HG02642 (cell line): ENCODE data around the gene PIP5K1C.
"Not testable (repeated sequence)": the region's sequence is repeated elsewhere in the genome, so short reads cannot be mapped to it uniquely, and the experiment has no call there.

ENCODE experiments used
- ATAC-seq: cut with Tn5 transposase; IDR thresholded peaks from one replicate; pipeline ENCODE4 v1.9.1; 2021; ENCODE audit warnings: mild to moderate bottlenecking; ENCODE audit not compliant: unreplicated experiment, poor library complexity

PIP5K1C gene

GRCh38 chr19:3603121-3603811 is 97.0 kb downstream of the PIP5K1C start:
- ATAC-seq = no peak

- no peak for ATAC-seq
Observed at GRCh38 chr19:3601021-3601420, 99.2 kb downstream of the PIP5K1C start.

DNA sequence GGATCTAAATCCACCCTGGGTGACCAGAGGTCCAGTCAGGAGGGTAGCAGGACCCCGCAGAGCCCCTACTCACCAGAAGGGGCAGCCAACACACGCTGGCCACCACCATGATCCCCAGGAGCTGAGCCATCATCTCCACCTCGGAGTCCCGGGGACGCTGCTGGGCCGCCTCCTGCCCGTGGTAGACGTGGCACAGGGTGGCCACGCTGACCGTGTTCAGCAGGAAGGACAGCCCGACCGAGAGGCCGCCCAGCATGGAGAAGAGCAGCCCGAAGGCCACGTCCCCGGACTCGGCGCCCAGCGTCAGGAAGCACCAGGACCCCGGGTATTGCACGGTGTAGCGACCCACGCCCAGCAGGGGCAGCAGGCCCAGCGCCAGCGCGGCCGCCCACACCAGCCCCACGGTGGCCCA is 100.5 kb downstream of the PIP5K1C start:
- ATAC-seq = no peak

- ATAC-seq = no peak
Observed at GRCh38 chr19:3595521-3596061, 104.7 kb downstream of the PIP5K1C start.

- ATAC-seq = no peak
Observed at GRCh38 chr19:3593156-3593555, 107.1 kb downstream of the PIP5K1C start.

DNA sequence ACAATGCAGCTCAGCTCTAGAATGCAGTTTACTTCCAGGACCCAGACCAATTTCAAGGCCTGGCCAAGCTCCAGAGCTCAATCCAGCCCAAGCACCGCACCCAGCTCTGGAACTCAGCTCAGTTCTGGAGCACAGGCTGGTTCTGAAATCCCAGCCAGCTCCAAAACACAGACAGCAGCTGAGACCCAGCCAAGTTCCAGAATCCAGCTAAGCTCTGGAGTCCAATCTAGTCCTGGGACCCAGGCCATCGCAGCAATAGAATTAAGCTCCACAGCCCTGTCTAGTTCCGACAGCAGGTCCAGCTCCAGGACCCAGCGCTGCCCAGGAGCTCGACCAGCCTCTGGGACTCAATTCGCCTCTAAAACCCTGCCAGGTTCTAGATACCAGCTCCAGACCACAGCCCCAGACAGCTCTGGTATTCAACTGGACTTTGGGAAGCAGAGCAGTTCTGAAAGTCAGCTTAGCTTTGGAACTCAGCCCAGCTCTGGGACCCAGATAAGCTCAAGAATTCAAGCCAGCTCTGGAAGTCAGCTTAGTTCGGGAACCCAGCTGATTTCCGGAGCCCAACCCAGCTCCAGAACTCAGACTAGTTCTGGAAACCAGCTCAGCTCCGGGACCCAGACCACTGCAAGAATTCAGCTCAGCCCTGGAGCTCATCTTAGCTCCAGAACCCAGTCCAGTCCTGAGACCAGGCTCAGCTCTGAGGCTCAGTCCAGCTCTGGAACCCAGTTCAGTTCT is 108.2 kb downstream of the PIP5K1C start:
- ATAC-seq = no peak

GRCh38 chr19:3590991-3591659 is 109.1 kb downstream of the PIP5K1C start:
- no peak for ATAC-seq

GRCh38 chr19:3589949-3590348 is 110.3 kb downstream of the PIP5K1C start:
- ATAC-seq = no peak

- ATAC-seq = no peak
Observed at GRCh38 chr19:3589439-3589838, 110.8 kb downstream of the PIP5K1C start.

- ATAC-seq = no peak
Observed at GRCh38 chr19:3586707-3587346, 113.4 kb downstream of the PIP5K1C start.

- no peak for ATAC-seq
Observed at GRCh38 chr19:3586127-3586626, 114.1 kb downstream of the PIP5K1C start.

GRCh38 chr19:3585301-3586126 is 114.8 kb downstream of the PIP5K1C start, which contains the start of gene GIPC3:
GIPC3 (plus strand) TSS chr19:3585478; CDS start chr19:3585598, 120 bp downstream.
- ATAC-seq = no peak

DNA sequence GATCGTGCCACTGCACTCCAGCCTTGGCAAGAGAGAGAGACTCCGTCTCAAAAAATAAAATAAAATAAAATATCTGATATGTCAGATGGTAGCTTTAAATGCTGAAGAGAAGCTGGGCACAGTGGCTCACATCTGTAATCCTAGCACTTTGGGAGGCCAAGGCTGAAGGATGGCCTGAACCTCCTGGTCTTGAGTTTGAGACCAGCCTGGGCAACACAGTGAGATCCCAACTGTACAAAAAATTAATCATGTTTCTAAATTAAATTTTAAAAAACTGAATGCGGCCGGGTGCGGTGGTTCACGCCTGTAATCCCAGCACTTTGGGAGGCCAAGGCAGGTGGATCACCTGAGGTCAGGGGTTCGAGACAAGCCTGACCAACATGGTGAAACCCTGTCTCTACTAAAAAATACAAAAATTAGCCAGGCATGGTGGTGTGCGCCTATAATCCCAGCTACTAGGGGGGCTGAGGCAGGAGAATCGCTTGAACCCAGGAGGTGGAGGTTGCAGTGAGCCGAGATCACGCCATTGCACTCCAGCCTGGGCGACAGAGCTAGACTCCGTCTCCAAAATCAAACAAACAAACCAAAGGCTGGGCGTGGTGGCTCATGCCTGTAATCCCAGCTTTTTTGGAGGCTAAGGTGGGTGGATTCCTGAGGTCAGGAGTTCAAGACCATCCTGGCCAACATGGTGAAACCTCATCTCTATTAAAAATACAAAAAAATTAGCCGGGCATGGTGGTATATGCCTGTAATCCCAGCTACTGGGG is 116.0 kb downstream of the PIP5K1C start:
- not testable (repeated sequence) for ATAC-seq

DNA sequence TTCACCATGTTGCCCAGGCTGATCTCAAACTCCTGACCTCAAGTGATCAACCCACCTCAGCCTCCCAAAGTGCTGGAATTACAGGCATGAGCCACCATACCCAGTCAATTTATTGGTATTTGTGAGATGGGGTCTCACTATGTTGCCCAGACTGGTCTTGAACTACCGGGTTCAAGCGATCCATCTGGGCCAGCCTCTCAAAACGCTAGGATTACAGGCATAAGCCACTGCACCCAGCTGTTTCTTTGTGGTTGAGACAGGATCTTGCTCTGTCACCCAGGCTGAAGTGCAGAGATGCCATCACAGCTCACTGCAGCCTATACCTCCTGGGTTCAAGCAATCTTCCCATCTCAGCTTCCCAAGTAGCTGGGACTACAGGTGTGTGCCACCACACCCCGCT is 118.5 kb downstream of the PIP5K1C start:
- ATAC-seq = not testable (repeated sequence)
